ENCODE data around the gene ITFG2.
"Not testable (repeated sequence)": the region's sequence is repeated elsewhere in the genome, so short reads cannot be mapped to it uniquely, and the experiment has no call there.

ITFG2 gene

DNA sequence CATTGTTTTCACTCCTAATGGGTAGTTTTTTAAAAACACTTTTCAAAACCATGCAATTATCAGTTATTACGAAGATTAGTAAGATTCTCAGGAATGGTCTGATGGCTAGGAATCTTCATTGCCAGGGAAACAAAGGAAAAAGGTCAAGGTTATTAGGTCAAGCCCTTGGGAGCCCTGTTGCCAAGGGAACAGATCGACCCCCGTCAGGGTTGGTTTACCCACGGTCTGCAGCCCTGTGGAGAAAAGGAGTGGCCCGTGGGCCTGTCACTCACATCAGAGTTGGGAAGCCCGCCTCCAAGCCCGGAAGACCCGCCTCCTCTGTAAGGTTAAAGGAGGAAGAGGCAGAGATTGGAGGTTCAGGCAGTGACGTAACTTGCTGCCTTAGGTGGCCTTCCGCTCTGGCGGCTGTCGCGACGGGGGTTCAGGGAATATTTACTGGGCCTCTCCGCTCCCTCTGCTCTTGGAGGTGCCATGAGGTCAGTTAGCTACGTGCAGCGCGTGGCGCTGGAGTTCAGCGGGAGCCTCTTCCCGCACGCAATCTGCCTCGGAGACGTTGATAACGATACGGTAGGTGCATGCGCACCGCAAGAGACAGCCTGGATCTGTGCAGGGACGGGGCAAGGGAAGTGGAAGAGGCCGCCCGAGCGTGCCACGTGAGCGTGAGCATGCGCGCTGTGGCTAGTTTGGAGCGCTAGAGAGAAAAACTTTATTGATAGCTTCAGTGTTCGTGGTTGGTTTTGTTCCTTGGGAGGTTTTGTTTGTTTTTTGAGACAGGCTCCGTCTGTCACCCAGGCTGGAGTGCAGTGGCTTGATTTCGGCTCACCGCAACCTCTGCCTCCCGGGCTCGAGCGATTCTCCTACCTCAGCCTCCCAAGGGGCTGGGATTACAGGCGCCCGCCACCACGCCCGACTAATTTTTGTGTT lies at the start of gene ITFG2:
Gene ITFG2 (plus strand): TSS at position 379 of the 924 bp plus-strand sequence. CDS start 93 bp downstream, at position 472.
- peak; percentile 99 for DNase-seq (ENCODE audit: low spot score)

DNA sequence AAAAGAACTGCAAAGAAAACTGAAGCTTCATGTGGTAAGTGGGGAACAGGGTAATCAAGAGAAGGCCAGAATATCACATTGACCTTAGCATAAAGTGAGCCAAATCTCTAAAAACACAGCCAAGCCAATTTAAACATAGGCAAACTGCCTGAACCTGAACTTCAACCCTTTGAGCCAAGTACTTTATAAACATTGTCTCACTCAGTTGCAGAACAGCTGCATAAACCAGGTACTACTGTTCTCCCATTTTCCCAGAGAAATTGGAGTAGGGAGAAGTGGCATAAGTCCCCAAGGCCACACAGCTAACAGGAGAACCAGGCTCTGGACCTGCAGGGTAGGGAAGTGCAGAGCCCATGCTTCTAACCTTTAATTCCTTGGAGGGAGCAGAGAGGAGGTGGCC lies 48.1 kb upstream of the ITFG2 start:
- no peak for DNase-seq (ENCODE audit: low spot score)

DNA sequence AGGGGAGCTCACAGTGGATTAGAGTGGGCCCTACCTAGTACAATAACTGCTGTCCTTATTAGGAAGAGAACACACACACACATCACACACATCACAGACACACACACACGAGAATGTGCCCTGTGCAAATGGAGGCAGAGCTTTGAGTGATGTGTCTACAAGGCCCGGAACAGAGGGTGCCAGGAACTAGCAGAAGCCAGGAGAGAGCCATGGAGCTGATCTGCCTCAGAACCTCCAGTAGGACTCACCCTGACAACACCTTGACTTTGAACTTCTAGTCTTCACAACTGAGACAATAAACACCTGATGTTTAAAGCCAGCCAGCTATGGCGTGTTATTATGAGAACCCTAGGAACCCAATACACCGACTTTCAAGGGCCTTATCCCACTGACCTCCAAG lies 47.4 kb upstream of the ITFG2 start:
- DNase-seq (ENCODE audit: low spot score), result no peak

DNA sequence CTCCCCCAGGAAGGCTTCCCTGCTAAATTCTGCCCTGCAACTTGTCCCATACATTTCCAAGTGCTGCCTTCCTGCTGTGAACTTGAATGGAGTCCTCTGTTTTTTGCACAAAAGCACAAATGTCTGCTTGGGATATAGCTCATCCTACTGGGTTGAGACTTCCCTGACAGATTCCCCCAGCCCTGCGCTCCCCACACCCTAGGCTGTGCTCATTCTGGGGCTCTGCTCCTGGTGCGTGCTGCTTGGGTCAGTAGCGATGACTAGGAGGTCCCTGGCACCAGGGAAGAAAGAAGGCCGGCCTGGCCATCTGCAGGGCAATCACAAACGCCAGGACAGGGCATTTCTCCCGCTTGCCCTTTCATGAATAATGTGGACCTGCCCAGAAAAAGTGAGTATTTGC lies 46.9 kb upstream of the ITFG2 start:
- no peak for DNase-seq (ENCODE audit: low spot score)

DNA sequence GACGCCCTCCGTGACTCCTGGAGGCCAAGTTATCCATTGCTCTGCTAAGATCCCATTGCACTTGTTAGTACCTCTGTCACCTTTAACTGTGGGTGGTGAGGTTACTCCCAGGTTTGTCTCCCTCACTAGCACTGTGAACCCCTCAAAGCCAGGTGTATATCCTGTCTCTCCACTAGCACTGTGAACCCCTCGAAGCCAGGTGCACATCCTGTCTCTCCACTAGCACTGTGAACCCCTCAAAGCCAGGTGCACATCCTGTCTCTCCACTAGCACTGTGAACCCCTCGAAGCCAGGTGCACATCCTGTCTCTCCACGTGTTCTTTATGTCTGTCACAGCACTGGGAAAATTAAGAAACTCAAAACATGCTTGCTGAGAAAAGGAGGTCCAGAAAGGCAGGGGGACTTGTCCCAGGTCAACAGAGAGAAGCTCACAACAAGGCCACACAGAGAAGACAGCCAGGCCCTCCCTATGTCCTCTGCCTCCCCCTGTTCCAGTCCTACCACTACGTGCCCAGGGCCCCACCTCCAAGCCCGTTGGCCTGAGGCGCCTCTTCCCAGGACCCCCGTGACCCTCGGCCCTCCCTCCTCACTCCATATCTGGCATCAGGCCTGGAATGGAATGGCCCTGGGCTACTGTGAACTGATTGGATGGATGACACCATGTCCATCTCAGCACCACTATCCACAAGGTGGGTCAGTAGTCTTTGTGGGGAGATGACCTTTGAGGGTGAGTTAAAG lies 44.1 kb upstream of the ITFG2 start:
- no peak for DNase-seq (ENCODE audit: low spot score)

DNA sequence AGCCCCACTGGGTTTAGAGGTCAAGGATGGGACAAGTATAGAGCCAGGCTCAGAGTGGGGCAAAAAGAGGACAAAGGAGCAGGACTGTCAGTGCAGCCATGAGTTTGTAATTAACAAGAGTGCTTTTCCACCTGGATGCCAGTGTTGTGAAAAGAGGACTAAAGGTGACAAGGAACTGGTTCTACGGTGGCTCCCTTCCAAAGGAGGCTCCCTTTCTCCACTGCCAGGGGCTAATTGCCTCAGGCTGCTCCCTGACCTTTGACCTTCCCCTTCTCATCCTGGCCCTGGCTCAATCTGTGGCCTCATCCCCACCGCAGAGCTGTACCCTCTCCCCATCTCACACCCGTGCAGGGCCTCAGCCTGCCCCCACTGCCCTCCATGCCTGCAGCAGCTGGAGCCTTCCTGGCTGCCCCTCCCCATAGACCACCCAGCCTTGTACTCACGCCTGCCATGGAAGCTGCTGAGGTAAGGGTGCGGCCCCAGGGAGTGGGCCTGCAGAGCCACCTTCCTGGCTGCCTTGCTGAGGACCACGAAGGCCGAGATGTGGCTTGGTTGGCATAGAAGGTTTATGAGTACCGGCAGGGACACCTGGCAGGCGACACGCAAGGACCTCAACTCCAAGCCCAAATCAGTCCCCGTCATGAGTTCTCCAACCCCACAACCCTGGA lies 42.5 kb upstream of the ITFG2 start:
- no peak for DNase-seq (ENCODE audit: low spot score)

DNA sequence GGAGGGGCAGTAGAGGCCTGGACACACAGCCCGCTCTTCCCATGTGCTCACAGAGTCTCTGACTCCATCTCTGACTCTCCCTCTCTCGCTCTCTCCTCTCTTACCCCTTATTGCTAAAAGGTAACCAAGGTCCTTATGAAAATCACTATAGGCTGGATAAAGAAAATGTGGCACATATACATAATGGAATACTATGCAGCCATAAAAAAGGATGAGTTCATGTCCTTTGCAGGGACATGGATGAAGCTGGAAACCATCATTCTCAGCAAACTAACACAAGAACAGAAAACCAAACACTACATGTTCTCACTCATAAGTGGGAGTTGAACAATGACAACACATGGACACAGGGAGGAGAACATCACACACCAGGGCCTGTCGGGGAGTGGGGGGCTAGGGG lies 41.9 kb upstream of the ITFG2 start:
- not testable (repeated sequence) for DNase-seq (ENCODE audit: low spot score)

DNA sequence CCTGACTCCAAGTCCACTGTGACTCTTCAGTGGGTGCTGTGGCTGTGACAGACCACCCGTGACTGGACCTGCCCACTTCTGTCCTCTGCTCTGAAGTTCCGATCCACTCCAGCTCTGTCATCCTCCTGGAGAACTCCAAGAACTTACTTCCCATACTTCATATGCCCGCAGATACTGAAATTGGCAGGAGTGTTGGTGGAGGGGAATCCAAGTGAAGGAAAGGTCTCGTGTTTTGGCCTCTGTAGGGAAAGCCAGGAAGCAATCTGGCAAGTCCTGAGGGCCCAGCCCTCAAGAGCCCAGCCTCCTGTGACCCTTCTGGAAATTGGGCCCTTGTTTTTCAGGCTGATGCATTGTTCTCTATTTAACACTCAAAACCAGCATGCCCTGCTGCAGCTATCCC lies 40.1 kb upstream of the ITFG2 start:
- no peak for DNase-seq (ENCODE audit: low spot score)

DNA sequence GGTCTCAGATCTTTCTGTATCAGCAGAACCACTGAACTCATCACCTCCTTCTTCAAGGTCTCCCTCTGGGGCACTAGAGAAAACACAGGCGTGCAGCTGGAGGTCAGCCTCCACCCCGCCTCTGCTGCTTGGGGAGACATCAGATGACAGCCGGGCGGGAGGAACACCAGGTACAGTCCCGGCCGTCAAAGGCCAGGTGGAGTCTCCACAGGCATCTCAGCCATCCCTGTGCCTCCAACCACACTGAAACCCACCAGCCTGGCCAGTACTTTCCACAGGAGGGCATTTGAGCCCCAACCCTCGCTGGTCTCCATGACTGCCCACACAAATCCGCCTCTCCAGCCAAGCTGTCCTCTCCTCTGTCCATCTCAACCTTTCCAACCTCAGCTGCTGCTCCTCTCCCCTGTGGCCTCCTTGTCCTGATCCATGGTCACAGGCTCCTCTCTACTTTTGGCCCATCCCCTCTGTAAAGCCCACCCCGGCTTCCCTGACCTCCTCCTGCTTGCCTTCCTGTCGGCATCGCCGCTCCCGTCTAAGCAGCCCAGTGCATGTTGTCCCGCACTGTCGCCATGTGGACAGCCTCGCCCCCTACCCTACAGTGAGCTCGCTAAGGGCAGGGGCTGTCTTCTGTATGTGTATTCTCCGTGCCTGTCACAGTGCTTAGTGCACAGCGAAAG lies 39.1 kb upstream of the ITFG2 start:
- no peak for DNase-seq (ENCODE audit: low spot score)

DNA sequence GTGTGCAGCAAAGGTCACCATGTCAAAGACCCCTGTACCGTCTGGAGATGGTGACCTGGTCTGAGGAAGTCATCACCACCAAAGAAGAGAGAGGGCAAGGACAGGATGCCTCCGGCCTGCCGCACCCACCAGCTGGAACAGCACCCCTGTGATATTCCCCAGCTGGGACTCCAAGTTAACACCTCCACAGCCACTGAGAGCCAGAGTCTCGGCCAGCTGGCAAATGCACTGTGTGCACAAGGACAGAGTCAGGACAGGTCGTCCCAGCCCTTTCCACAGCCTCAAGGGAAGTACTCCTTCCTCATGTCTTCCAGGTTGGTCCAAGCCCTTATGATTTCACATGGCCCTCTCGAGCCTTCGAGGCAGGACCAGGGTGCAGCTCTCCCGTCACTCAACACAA lies 37.0 kb upstream of the ITFG2 start:
- no peak for DNase-seq (ENCODE audit: low spot score)

DNA sequence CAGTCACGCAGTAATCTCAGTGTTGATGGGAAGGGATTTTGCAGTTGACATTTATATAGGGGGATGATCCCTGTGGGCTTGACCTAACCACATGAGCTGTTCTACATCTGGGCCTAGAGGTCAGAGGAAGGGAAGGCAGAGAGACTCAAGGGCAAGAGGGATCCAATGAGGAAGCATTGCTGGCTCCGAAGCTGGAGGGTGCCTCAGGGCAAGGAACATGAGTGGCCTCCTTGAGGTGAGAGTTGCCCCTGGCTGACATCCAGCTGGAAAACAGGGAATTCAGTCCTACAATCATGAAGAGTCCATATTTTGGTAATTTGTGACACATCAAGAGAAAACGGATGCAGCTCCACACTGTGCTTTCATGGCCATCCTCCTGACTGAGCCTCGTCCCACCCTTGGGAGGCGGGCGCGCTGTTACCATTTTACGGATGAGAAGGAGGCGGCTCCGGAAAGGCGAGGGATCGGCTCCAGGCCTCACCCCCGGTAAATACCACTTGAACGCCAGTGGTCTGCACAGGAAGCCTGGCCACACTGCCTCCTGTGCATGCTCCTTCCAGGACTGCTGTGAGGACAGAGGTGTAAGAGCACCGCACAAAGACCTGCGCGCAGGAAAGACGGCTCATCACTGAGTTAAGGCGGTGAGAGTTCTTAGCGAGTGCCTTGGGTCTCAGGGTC lies 36.2 kb upstream of the ITFG2 start:
- DNase-seq (ENCODE audit: low spot score), result no peak

DNA sequence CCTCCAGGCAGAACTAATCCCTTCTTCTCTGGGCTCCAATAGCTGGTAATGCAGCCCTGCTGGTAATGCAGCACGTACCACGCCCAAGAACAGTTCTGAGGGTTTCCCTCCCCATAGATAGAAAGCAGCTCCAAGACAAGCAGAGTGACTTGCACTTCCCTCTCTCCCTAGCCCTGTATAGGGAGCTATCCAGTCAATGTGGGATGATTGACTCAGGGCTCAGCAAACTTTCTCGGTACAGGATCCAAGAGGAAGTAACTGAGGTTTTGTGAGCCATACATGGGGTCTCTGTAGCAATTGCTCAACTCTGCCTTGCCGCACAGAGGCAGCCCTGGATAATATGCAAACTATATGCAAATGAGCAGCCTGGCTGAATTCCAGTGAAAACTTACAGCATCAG lies 33.2 kb upstream of the ITFG2 start:
- DNase-seq (ENCODE audit: low spot score), result no peak

DNA sequence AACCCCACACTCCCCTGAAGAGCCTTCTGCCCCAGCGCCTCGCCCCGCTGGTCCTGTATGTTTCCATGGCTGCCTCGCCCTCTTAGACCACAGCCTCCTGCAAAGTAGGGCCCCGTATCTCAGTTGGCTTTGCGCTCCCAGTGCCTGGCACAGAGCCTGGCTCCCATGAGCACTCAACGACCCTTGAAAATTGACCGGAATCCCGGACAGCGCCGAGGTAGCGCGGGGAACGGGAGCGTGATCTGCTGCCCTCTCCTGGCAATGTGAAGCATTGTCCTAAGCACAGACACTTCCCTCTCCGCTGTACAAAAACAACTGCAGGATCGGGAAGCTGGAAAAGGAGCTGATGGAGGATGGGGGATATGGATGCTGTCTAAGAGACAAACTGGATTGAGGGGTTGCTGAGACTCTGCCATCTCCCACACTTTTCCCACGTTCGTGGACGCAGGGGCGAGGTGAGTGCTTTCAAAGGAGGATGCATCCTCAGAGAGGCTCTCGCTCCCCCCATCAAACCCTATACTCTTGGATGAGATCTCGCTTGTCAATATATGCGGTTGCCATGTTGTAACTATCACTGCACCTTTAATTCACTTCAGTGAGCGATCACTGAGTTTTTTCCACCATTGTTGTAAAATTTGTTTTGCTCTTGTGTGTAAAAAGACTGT lies 28.4 kb upstream of the ITFG2 start:
- DNase-seq (ENCODE audit: low spot score), result peak; percentile 39

DNA sequence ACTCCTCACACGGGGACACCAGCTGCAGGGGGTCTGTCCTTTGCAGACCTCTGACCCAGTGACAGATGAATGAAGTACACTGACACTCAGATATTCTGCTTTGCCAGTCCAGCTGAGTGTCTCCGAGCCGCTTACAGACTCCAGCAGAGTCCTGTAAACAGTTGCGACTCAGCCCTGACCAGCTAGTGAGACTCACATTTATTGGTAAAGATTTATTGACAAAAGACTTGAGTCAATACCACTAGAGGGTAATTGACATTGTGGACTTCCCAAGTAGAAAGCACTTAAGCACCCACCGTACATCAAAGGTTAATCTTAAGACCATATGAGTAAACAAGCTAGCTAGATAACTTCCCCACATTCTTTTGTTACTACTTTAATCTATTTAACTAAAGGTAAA lies 27.5 kb upstream of the ITFG2 start:
- no peak for DNase-seq (ENCODE audit: low spot score)

DNA sequence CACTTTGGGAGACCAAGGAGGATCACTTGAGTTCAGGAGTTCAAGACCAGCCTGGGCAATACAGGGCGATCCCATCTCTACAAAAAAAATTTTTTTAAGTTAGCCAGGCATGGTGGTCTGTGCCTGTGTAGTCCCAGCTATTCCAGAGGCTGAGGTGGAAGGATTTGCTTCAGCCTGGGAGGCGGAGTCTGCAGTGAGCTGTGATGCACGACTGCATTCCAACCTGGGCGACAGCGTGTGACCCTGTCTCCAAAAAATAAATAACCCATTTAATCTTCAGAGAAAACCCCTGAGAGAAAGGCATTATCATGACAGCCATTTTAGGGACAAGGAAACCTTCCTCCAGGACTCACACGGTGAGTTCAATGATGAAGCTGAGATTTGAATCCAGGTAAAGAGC lies 21.4 kb upstream of the ITFG2 start:
- DNase-seq (ENCODE audit: low spot score), result no peak

DNA sequence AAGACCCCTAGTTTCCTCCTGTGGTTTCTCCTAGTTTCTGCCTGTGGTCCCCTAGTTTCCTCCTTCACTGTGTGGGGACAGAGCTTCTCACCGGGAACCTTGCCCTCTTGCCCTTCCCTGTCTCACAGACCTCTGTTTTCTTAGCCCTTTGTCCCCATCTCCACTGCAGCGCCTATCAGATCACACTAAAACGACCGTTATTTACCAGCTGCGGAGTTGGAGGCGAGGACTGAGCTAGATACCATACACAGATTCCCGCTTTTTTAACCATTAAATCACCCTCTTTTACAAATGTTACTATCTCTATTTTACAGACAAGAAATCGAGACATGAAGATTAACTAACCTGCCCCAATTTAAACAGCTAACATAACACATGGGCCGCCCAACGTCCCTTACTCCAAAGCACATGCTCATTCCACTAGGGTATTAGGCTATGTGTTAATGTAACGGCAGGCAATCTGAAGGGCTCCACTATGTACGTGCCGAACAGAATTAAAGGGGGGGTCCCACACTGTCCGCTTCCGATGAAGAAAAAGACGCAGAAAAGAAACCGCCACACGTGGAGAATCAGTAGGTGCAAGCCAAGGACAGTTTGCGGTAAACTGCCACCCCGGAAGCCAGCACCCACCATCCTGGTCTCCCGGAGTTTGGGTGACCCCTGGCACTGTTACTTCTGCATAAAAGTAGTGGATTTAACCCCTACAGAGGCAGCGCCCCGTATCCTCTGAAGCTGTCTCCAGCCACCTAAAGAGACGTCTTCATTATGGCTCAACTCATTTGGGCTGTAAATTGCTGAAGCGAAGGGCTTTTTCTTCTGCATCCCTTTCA lies 19.6 kb upstream of the ITFG2 start:
- no peak for DNase-seq (ENCODE audit: low spot score)

DNA sequence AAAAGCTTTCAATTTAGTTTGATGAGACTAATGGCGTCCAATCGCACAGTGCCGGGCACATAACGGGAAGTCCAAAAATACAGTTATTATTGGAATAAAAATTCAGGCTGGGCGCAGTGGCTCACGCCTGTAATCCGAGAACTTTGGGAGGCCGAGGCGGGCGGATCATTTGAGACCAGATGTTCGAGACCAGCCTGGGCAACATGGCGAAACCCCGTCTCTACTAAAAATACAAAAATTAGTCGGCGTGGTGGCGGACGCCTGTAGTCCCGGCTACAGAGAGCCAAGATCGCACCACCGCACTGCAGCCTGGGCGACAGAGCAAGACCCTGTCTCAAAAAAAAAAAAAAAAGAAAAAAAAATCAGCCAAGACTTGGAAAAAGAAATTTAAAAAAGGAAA lies 18.9 kb upstream of the ITFG2 start:
- DNase-seq (ENCODE audit: low spot score), result no peak

DNA sequence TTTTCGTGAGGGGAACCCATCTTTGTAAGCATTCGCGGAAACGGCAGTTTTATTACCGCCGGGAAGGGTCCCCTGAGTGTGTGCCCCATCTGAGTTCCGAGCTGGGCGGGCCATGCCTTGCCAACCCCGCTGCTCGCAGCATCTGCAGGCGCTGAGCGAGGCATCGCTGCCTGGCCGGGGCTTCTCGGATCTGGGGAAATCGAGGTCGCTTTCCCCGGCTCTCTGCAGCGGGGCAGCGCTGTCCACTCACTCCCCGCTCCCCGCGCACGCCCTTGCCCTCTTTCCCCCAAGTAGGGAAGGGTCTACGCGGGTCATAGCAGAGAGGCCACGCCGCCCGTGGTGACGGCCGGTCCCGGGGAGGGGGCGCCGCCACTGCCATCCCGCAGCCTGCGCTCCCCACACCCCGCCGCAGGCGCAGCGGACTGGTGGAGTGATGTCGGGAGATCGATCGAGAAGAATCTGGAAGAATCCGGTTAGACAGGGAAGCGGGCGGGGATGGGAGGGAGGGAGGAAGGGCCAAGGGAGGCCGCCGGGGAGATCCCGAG lies 18.2 kb upstream of the ITFG2 start:
- peak; percentile 19 for DNase-seq (ENCODE audit: low spot score)

DNA sequence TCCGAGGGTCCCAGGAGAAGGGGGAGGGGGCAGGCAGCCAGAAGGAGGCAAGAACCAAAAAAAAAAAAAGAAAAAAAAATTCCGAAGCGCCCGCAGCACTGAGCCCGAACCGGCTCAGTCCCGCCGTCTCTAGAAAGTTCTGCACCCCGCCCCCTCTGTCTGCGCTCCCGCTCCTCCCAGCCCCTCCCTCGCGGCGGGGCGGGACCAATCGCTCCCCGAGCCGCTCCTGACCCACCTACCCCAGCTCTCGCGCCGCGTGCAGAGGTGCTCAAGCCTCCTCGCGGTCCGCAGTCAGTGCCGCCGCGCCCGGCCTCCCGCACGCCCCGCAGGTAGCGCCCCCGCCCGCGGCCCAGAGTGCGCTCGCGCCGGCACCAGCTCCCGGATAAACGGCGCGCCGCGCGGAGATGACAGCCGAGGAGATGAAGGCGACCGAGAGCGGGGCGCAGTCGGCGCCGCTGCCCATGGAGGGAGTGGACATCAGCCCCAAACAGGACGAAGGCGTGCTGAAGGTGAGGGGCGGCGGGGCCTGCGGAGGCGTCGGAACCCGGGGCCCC lies 17.7 kb upstream of the ITFG2 start, which contains the start of gene FKBP4:
Gene FKBP4 (plus strand): TSS at position 235 of the 554 bp plus-strand sequence. CDS start 170 bp downstream, at position 405.
- peak; percentile 89 for DNase-seq (ENCODE audit: low spot score)
